HepG2 (cell line): ENCODE results near the gene MIB2. TPM values are rescaled to one million over a fixed set of nuclear protein-coding genes. Genes with fewer than 3 reads are reported as not detected.
A peak's percentile ranks its signal among the peaks of the same experiment; 100 is the strongest.

Experiments
- ARID4A ChIP-seq: sonication (generic); formaldehyde crosslinking; IDR thresholded peaks from 2 replicates; pipeline ENCODE4 v1.5.0; 2020; ENCODE audit warnings: mild to moderate bottlenecking, missing genetic modification reagents, borderline replicate concordance
- ATF5 ChIP-seq: sonication (generic); formaldehyde crosslinking; IDR thresholded peaks from 2 replicates; pipeline ENCODE4 v1.4.0; 2020; ENCODE audit warnings: mild to moderate bottlenecking, low read depth, missing genetic modification reagents
- ATF6 ChIP-seq: sonication (generic); formaldehyde crosslinking; conservative IDR thresholded peaks from 2 replicates; pipeline ENCODE4 v1.4.0; 2020; ENCODE audit warnings: missing genetic modification reagents
- EHMT2 ChIP-seq: fragments of 200-600 bp; sonication (generic); IDR thresholded peaks from 2 replicates; pipeline ENCODE4 v1.7.0; 2017; ENCODE audit warnings: antibody characterized with exemption, low read depth, low read length, borderline replicate concordance
- ETS1 ChIP-seq: sonication (generic); formaldehyde crosslinking; IDR thresholded peaks from 2 replicates; pipeline ENCODE4 v1.4.0; 2020; ENCODE audit warnings: missing genetic modification reagents
- FOXO1 ChIP-seq: sonication (generic); formaldehyde crosslinking; IDR thresholded peaks from 2 replicates; pipeline ENCODE4 v1.4.0; 2020; ENCODE audit warnings: missing genetic modification reagents
- PHF20 ChIP-seq: sonication (generic); formaldehyde crosslinking; IDR thresholded peaks from 2 replicates; pipeline ENCODE4 v1.5.0; 2020; ENCODE audit warnings: mild to moderate bottlenecking, missing genetic modification reagents
- POGZ ChIP-seq: sonication (generic); formaldehyde crosslinking; IDR thresholded peaks from 2 replicates; pipeline ENCODE4 v1.4.0; 2020; ENCODE audit warnings: mild to moderate bottlenecking, missing genetic modification reagents
- RFX5 ChIP-seq: IDR thresholded peaks from 2 replicates; pipeline ENCODE4 v1.6.1; 2011; ENCODE audit warnings: low read depth, low read length, improper control_type of control experiment
- SP140L ChIP-seq: sonication (generic); formaldehyde crosslinking; IDR thresholded peaks from 2 replicates; pipeline ENCODE4 v1.4.0; 2020; ENCODE audit warnings: missing genetic modification reagents, borderline replicate concordance
- ZBTB3 ChIP-seq: sonication (generic); formaldehyde crosslinking; IDR thresholded peaks from 2 replicates; pipeline ENCODE4 v1.4.0; 2020; ENCODE audit warnings: low read depth, mild to moderate bottlenecking, moderate library complexity, missing genetic modification reagents, borderline replicate concordance
- ZBTB43 ChIP-seq: sonication (generic); formaldehyde crosslinking; conservative IDR thresholded peaks from 2 replicates; pipeline ENCODE4 v1.4.0; 2020; ENCODE audit warnings: missing genetic modification reagents
- ZNF33B ChIP-seq: sonication (generic); formaldehyde crosslinking; IDR thresholded peaks from 2 replicates; pipeline ENCODE4 v1.5.1; 2020; ENCODE audit warnings: mild to moderate bottlenecking, missing genetic modification reagents
- ZNF446 ChIP-seq: sonication (generic); formaldehyde crosslinking; IDR thresholded peaks from 2 replicates; pipeline ENCODE4 v1.5.0; 2020; ENCODE audit warnings: mild to moderate bottlenecking, missing genetic modification reagents
- ZNF792 ChIP-seq: IDR thresholded peaks from 2 replicates; pipeline ENCODE4 v1.6.1; 2016
- ZXDC ChIP-seq: sonication (generic); formaldehyde crosslinking; IDR thresholded peaks from 2 replicates; pipeline ENCODE4 v1.5.0; 2020; ENCODE audit warnings: mild to moderate bottlenecking, missing genetic modification reagents
- polyA plus RNA-seq, 8 experiments: library from polyadenylated mRNA; depleted of rRNA in 3 of 8; stranded (reverse) in 7 of 8; unstranded in 1 of 8; fragments of >200 nt; fragmentation: Illumina TruSeq in 4 of 8; extraction: Trizol in 4 of 8; gene quantifications; 2 replicates each; pipeline versions ENCODE4 v1.2.1 to v1.2.3, GENCODE V29; 2011 to 2016; ENCODE audit warnings: low read depth in 4 of 8, missing spikeins in 1 of 8, mixed read lengths in 1 of 8; ENCODE audit not compliant: insufficient read depth in 1 of 8
- total RNA-seq, 5 experiments: library from RNA; depleted of rRNA; stranded (reverse); fragments of >200 nt; fragmentation: Illumina TruSeq; extraction: Trizol; gene quantifications; 2 replicates each; pipeline ENCODE4 v1.2.3, GENCODE V29; 2016; ENCODE audit warnings: low read depth in 1 of 5

The MIB2 gene
- total and polyA plus RNA-seq, 2 of the 13 experiments (the other 11 are each of a cell fraction or from before 2014, with no cell fraction given): 19.9 to 30.4 TPM

- TF ChIP-seq ZBTB3 (CRISPR knock-in tag) (0 out of 2 replicates have a peak, but pooled peaks have one; percentile 7), FOXO1 (peak; percentile 83), RFX5 (no peak), EHMT2 (no peak), ARID4A (CRISPR knock-in tag) (peak; percentile 77; the same call in 1 of the 2 replicates), PHF20 (CRISPR knock-in tag) (peak; percentile 94), ZNF446 (no peak), ZNF792 (CRISPR knock-in tag) (peak; percentile 27; the same call in 1 of the 2 replicates), ZNF33B (CRISPR knock-in tag) (peak; percentile 22; the same call in 1 of the 2 replicates), SP140L (CRISPR knock-in tag) (0 out of 2 replicates have a peak, but pooled peaks have one; percentile 29), ZXDC (no peak), POGZ (peak; percentile 53), ETS1 (CRISPR knock-in tag) (no peak), ATF6 (CRISPR knock-in tag) (0 out of 2 replicates have a peak, but pooled peaks have one; percentile 75), ZBTB43 (CRISPR knock-in tag) (no peak), ATF5 (CRISPR knock-in tag) (no peak)
These were observed 40.4 kb upstream of the MIB2 start, which contains the start of gene SSU72 (continued) for GRCh38 chr1:1574721-1575537.
